Liver (tissue), 9 donors: ENCODE results near the gene UROC1. TPM values are rescaled to one million over a fixed set of nuclear protein-coding genes. Genes with fewer than 3 reads are reported as not detected.

Experiments used
- DNase-seq: peaks from one replicate; pipeline ENCODE4 v3.0.0-alpha.2; 2017; ENCODE audit warnings: low spot score
- H3K27ac ChIP-seq, 2 donors: one replicate each; pipeline ENCODE4 v1.7.0; 2013; ENCODE audit warnings: inconsistent platforms in 2 of 2, low read length in 2 of 2, control low read depth in 1 of 2, low read depth in 1 of 2, mild to moderate bottlenecking in 1 of 2
- H3K27me3 ChIP-seq, 4 donors: one replicate each; pipeline versions ENCODE4 v1.6.1 to v1.7.0; 2013; ENCODE audit warnings: low read length in 3 of 4, inconsistent platforms in 1 of 4, mild to moderate bottlenecking in 1 of 4, moderate library complexity in 1 of 4; ENCODE audit not compliant: control insufficient read depth in 4 of 4, insufficient read depth in 4 of 4
- H3K36me3 ChIP-seq, 4 donors: one replicate each; pipeline versions ENCODE4 v1.6.1 to v1.7.0; 2013; ENCODE audit warnings: low read length in 3 of 4, mild to moderate bottlenecking in 3 of 4, low read depth in 1 of 4, moderate library complexity in 1 of 4; ENCODE audit not compliant: control insufficient read depth in 4 of 4, insufficient read depth in 3 of 4
- H3K4me1 ChIP-seq, 4 donors: one replicate each; pipeline versions ENCODE4 v1.6.1 to v1.7.0; 2013; ENCODE audit warnings: low read length in 3 of 4, mild to moderate bottlenecking in 3 of 4, moderate library complexity in 1 of 4; ENCODE audit not compliant: control insufficient read depth in 4 of 4, insufficient read depth in 4 of 4
- H3K4me3 ChIP-seq, 3 donors: one replicate each; pipeline versions ENCODE4 v1.6.1 to v1.7.0; 2013; ENCODE audit warnings: low read length in 3 of 3, control low read depth in 1 of 3, low read depth in 1 of 3, mild to moderate bottlenecking in 1 of 3
- H3K9ac ChIP-seq, 2 donors: one replicate each; pipeline ENCODE4 v1.7.0; 2013; ENCODE audit warnings: low read length in 2 of 2, mild to moderate bottlenecking in 2 of 2, moderate library complexity in 2 of 2, control low read depth in 1 of 2, low read depth in 1 of 2
- H3K9me3 ChIP-seq, 4 donors: one replicate each; pipeline versions ENCODE4 v1.6.1 to v1.7.0; 2013; ENCODE audit warnings: low read length in 3 of 4; ENCODE audit not compliant: control insufficient read depth in 4 of 4
- CTCF ChIP-seq: fragments of 150-350 bp; IDR thresholded peaks from 2 replicates; pipeline ENCODE4 v1.5.1; 2017; ENCODE audit warnings: improper control_type of control experiment, low read depth, low read length; ENCODE audit not compliant: missing input control
- EGR1 ChIP-seq, 2 donors: IDR thresholded peaks; 2 replicates each; pipeline ENCODE4 v1.6.1; 2016 to 2018; ENCODE audit warnings: antibody characterized with exemption in 2 of 2, low read depth in 2 of 2
- FOXA2 ChIP-seq: IDR thresholded peaks from 2 replicates; pipeline ENCODE4 v1.6.1; 2016; ENCODE audit warnings: antibody characterized with exemption
- GABPA ChIP-seq, 2 donors: IDR thresholded peaks in 1 of 2; conservative IDR thresholded peaks in 1 of 2; 2 replicates each; pipeline ENCODE4 v1.6.1; 2016; ENCODE audit warnings: antibody characterized with exemption in 2 of 2, mild to moderate bottlenecking in 1 of 2, moderate library complexity in 1 of 2
- HNF4A ChIP-seq, 2 donors: conservative IDR thresholded peaks; 2 replicates each; pipeline ENCODE4 v1.6.1; 2016; ENCODE audit warnings: antibody characterized with exemption in 2 of 2, mild to moderate bottlenecking in 2 of 2
- HNF4G ChIP-seq: IDR thresholded peaks from 2 replicates; pipeline ENCODE4 v1.6.1; 2016; ENCODE audit warnings: antibody characterized with exemption
- JUND ChIP-seq, 2 donors: IDR thresholded peaks; 2 replicates each; pipeline ENCODE4 v1.6.1; 2016; ENCODE audit warnings: antibody characterized with exemption in 2 of 2
- MAX ChIP-seq: IDR thresholded peaks from 2 replicates; pipeline ENCODE4 v1.6.1; 2016; ENCODE audit warnings: antibody characterized with exemption
- NR2F2 ChIP-seq: IDR thresholded peaks from 2 replicates; pipeline ENCODE4 v1.6.1; 2016; ENCODE audit warnings: antibody characterized with exemption
- REST ChIP-seq: IDR thresholded peaks from 2 replicates; pipeline ENCODE4 v1.6.1; 2016; ENCODE audit warnings: antibody characterized with exemption, mild to moderate bottlenecking
- RXRA ChIP-seq, 2 donors: IDR thresholded peaks; 2 replicates each; pipeline ENCODE4 v1.6.1; 2017 to 2018; ENCODE audit warnings: antibody characterized with exemption in 2 of 2, mild to moderate bottlenecking in 1 of 2
- SP1 ChIP-seq: IDR thresholded peaks from 2 replicates; pipeline ENCODE4 v1.6.1; 2018; ENCODE audit warnings: antibody characterized with exemption, mild to moderate bottlenecking
- TAF1 ChIP-seq: conservative IDR thresholded peaks from 2 replicates; pipeline ENCODE4 v1.6.1; 2016; ENCODE audit warnings: antibody characterized with exemption, mild to moderate bottlenecking
- YY1 ChIP-seq: IDR thresholded peaks from 2 replicates; pipeline ENCODE4 v1.6.1; 2016; ENCODE audit warnings: antibody characterized with exemption, mild to moderate bottlenecking
- ZBTB33 ChIP-seq: IDR thresholded peaks from 2 replicates; pipeline ENCODE4 v1.6.1; 2016; ENCODE audit warnings: antibody characterized with exemption
- WGBS: extraction: QIAGEN DNeasy Blood & Tissue Kit; methylation state at CpG from one replicate; pipeline ENCODE4 v1.1.7; 2013; 5-methylcytosine and 5-hydroxymethylcytosine counted together
- polyA plus RNA-seq, 2 donors: library from polyadenylated mRNA; stranded (reverse) in 1 of 2; unstranded in 1 of 2; fragments of 200-250 nt in 1 of 2; fragments of >200 nt in 1 of 2; fragmentation: Nextera tagmentation in 1 of 2; extraction: Ambion mirVana in 1 of 2; gene quantifications; one replicate each; pipeline versions ENCODE4 v1.2.1 to v1.2.3, GENCODE V29; 2013 to 2015
- total RNA-seq, 2 donors: library from RNA; depleted of rRNA; stranded (reverse); fragments of >200 nt; gene quantifications; one replicate each; pipeline ENCODE4 v1.2.3, GENCODE V29; 2014
- donor health status: healthy.
- donor health status: healthy.
- donor health status: healthy.
- donor health status: healthy.
- donor health status: healthy.

Gene UROC1
- total and polyA plus RNA-seq, 4 donors: 5.9 to 28.4 (median 18.2) TPM

- no peaks in the 10 kb centered on the region for H3K27me3 ChIP-seq
- H3K27ac ChIP-seq: peak overlapping the region in 1 of 2 donors; percentile 67
- peaks cover 4 to 14% (median 11%) of the 10 kb centered on the region in 4 donors for H3K36me3 ChIP-seq
- TF ChIP-seq MAX (no peak), FOXA2 (no peak), HNF4A (conservative IDR thresholded peaks at IDR 0.05) (no peak), ZBTB33 (no peak)
- no peak for DNase-seq
- H3K4me1 ChIP-seq: peaks cover 14 to 58% (median 49%) of the 10 kb centered on the region in 4 donors
- 97% methylated on average over 17 of the region's 17 CpGs for WGBS
- H3K4me3 ChIP-seq: no peak overlapping the region
- no peak overlapping the region for H3K9ac ChIP-seq
- H3K9me3 ChIP-seq: no peaks in the 10 kb centered on the region
Measured at GRCh38 chr3:126448136-126448892, 69.3 kb downstream of the UROC1 start.

- Histone ChIP-seq H3K4me3 (no peak overlapping the region), H3K9ac (no peak overlapping the region), H3K36me3 (peaks cover 2 to 14% (median 11%) of the 10 kb centered on the region in 4 donors), H3K4me1 (peaks cover 14 to 58% (median 49%) of the 10 kb centered on the region in 4 donors), H3K27ac (peak overlapping the region in 1 of 2 donors; percentile 67), H3K9me3 (no peaks in the 10 kb centered on the region), H3K27me3 (no peaks in the 10 kb centered on the region)
- DNase-seq: no peak
- 74% methylated on average over 12 of the region's 12 CpGs for WGBS
- TF ChIP-seq RXRA (IDR thresholded peaks at IDR 0.05) (peak in 1 of 2 donors; percentile 16), HNF4G (no peak)
Measured at GRCh38 chr3:126447456-126448106, 70.0 kb downstream of the UROC1 start.

GRCh38 chr3:126446791-126447190, 70.8 kb downstream of the UROC1 start:
- H3K9ac ChIP-seq: no peak overlapping the region
- WGBS: 94% methylated on average over 2 of the region's 2 CpGs
- H3K27me3 ChIP-seq: no peaks in the 10 kb centered on the region
- H3K4me1 ChIP-seq: peaks cover 14 to 58% (median 49%) of the 10 kb centered on the region in 4 donors
- peaks cover 2 to 8% (median 6%) of the 10 kb centered on the region in 4 donors for H3K36me3 ChIP-seq
- no peaks in the 10 kb centered on the region for H3K9me3 ChIP-seq
- no peak overlapping the region for H3K4me3 ChIP-seq
- no peak for DNase-seq
- H3K27ac ChIP-seq: no peak overlapping the region
- no peak for TF ChIP-seq HNF4G
- no peak for TF ChIP-seq SP1
- TF ChIP-seq NR2F2: no peak
- TF ChIP-seq MAX: no peak
- TF ChIP-seq REST: no peak
- no peak for TF ChIP-seq EGR1 (IDR thresholded peaks at IDR 0.05; ENCODE audit: low read depth in 2 of 2)
- no peak for TF ChIP-seq YY1
- TF ChIP-seq CTCF: no peak
- no peak for TF ChIP-seq FOXA2
- no peak for TF ChIP-seq TAF1
- no peak for TF ChIP-seq GABPA (IDR thresholded peaks at IDR 0.05 in 1 of 2, conservative IDR thresholded peaks at IDR 0.05 in 1 of 2)
- TF ChIP-seq JUND (IDR thresholded peaks at IDR 0.05): no peak
- no peak for TF ChIP-seq RXRA (IDR thresholded peaks at IDR 0.05)
- TF ChIP-seq ZBTB33: no peak
